Caki2 (cell line): ENCODE measurements around the gene ADIPOR1. TPM values are rescaled to one million over a fixed set of nuclear protein-coding genes. Genes with fewer than 3 reads are reported as not detected.
"Not testable (repeated sequence)": the region's sequence is repeated elsewhere in the genome, so short reads cannot be mapped to it uniquely, and the experiment has no call there.

ENCODE experiments used
- DNase-seq: peaks from one replicate; pipeline ENCODE4 v3.0.0-alpha.2; 2015; ENCODE audit warnings: low read depth
- in situ Hi-C: cut with HindIII; loops from 2 replicates; pipeline ENCODE4 v1.10.0; 2016; ENCODE audit warnings: low sequenced_read_pairs, low pct_unique_long_range_greater_than_20kb, mixed read lengths
- total RNA-seq: library from RNA; depleted of rRNA; stranded (reverse); fragments of >200 nt; shearing (Covaris generic); gene quantifications from 2 replicates; pipeline ENCODE4 v1.2.3, GENCODE V29; 2014; ENCODE audit warnings: low replicate concordance

ADIPOR1 gene
- total RNA-seq, 1 experiment from 2014 or later, result 96.0 TPM

- no peak for DNase-seq
- in situ Hi-C loops, result no loop called here
Observed at GRCh38 chr1:202951437-202951836, 6.7 kb downstream of the ADIPOR1 start.

- DNase-seq, result no peak
- in situ Hi-C loops, result no loop called here
Observed at GRCh38 chr1:202945483-202945882, 12.6 kb downstream of the ADIPOR1 start.

GRCh38 chr1:202944438-202944921 lies 13.6 kb downstream of the ADIPOR1 start:
- in situ Hi-C loops, result no loop called here

GRCh38 chr1:202942426-202942825 lies 15.7 kb downstream of the ADIPOR1 start:
- no peak for DNase-seq
- in situ Hi-C loops, result no loop called here

More at GRCh38 chr1:202944438-202944921, 13.6 kb downstream of the ADIPOR1 start:
- DNase-seq, result no peak

- no peak for DNase-seq
- in situ Hi-C loops, result no loop called here
Observed at GRCh38 chr1:202941372-202941771, 16.7 kb downstream of the ADIPOR1 start.

GRCh38 chr1:202940561-202940960 lies 17.6 kb downstream of the ADIPOR1 start:
- DNase-seq, result no peak
- in situ Hi-C loops, result no loop called here

- in situ Hi-C loops, result no loop called here
- DNase-seq, result no peak
Observed at GRCh38 chr1:202938287-202938925, 19.7 kb downstream of the ADIPOR1 start.

- in situ Hi-C loops, result not testable (repeated sequence)
Observed at GRCh38 chr1:202936409-202936808, 21.7 kb downstream of the ADIPOR1 start.

GRCh38 chr1:202935844-202936243 lies 22.3 kb downstream of the ADIPOR1 start:
- in situ Hi-C loops, result no loop called here
- DNase-seq, result no peak

More at GRCh38 chr1:202936409-202936808, 21.7 kb downstream of the ADIPOR1 start:
- not testable (repeated sequence) for DNase-seq

- DNase-seq, result no peak
- in situ Hi-C loops, result no loop called here
Observed at GRCh38 chr1:202934755-202935154, 23.4 kb downstream of the ADIPOR1 start.

GRCh38 chr1:202932476-202932875 lies 25.6 kb downstream of the ADIPOR1 start:
- in situ Hi-C loops, result no loop called here

GRCh38 chr1:202926581-202927491 lies 31.3 kb downstream of the ADIPOR1 start, which contains the start of gene KLHL12:
Gene KLHL12, minus strand, starts transcription at chr1:202927234. Its CDS starts 2,072 bp downstream, at chr1:202925162.
- peak; percentile 97 for DNase-seq
- in situ Hi-C loops, result no loop called here

More at GRCh38 chr1:202932476-202932875, 25.6 kb downstream of the ADIPOR1 start:
- DNase-seq, result no peak

GRCh38 chr1:202923533-202923932 lies 34.6 kb downstream of the ADIPOR1 start:
- DNase-seq, result no peak
- in situ Hi-C loops, result no loop called here

- no peak for DNase-seq
- in situ Hi-C loops, result no loop called here
Observed at GRCh38 chr1:202919615-202920014, 38.5 kb downstream of the ADIPOR1 start.

- DNase-seq, result no peak
- in situ Hi-C loops, result no loop called here
Observed at GRCh38 chr1:202915146-202915545, 43.0 kb downstream of the ADIPOR1 start.

- in situ Hi-C loops, DNase-seq: not testable (repeated sequence)
Observed at GRCh38 chr1:202912476-202912875, 45.6 kb downstream of the ADIPOR1 start.

GRCh38 chr1:202909494-202909893 lies 48.6 kb downstream of the ADIPOR1 start:
- no peak for DNase-seq
- in situ Hi-C loops, result no loop called here

GRCh38 chr1:202908998-202909397 lies 49.1 kb downstream of the ADIPOR1 start:
- no peak for DNase-seq
- in situ Hi-C loops, result no loop called here

GRCh38 chr1:202905331-202905730 lies 52.8 kb downstream of the ADIPOR1 start:
- no peak for DNase-seq
- in situ Hi-C loops, result no loop called here
